LoVo (cell line): Measurements from ENCODE around the gene NCF4.

ENCODE experiments used
- DNase-seq: peaks from one replicate; pipeline ENCODE4 v3.0.0-alpha.2; 2016; ENCODE audit warnings: low spot score

NCF4 gene

DNA sequence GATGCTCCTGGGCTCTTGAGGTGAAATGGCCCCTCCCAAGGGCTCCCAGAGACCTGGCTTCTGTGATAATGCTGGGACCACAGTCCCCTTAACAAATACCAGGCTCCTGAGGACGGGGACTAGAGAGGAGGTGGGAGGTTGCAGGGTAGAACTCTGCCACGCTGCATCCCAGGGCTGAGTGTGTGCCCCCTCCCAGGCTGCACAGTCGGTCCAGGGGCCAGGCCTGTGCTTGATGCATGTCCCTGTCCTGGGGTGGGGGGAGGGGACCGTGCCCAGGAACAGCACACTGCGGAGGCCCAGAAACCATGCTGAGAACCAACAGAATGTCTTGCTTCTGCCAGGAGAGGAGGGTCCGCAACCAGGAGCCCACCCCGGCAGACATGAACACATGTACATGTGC, 61.9 kb downstream of the NCF4 start:
- DNase-seq, result no peak

DNA sequence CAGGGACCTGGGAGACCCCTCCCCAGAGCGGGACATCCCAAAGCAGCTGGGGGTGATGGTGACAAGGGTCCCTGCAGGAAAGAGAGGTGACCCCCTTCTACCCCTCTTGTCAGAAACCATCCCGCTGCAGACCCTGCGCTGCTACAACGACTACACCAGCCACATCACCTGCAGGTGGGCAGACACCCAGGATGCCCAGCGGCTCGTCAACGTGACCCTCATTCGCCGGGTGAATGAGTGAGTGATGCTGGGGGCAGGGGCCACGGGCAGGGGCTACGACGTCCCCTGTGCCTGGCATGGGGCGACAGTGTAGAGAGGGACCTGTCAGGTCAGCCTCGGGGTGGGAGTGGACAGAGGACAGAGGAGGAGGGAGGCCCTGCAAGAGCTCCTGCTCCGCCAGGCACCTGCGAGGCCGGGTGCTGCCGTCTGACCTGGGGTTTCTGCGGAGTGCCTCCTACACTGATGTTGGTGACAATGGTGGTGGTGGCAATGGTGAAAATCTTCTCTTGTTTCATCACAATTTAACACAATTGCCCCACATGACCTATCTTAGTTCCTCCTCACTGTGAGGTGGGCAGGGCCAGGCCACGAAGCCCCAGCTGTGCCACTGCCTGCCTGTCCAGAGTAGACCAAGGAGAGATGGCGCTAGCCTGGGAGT, 62.5 kb downstream of the NCF4 start:
- DNase-seq, result no peak

GRCh38 chr22:36924151-36924698, 63.4 kb downstream of the NCF4 start:
- DNase-seq, result no peak

DNA sequence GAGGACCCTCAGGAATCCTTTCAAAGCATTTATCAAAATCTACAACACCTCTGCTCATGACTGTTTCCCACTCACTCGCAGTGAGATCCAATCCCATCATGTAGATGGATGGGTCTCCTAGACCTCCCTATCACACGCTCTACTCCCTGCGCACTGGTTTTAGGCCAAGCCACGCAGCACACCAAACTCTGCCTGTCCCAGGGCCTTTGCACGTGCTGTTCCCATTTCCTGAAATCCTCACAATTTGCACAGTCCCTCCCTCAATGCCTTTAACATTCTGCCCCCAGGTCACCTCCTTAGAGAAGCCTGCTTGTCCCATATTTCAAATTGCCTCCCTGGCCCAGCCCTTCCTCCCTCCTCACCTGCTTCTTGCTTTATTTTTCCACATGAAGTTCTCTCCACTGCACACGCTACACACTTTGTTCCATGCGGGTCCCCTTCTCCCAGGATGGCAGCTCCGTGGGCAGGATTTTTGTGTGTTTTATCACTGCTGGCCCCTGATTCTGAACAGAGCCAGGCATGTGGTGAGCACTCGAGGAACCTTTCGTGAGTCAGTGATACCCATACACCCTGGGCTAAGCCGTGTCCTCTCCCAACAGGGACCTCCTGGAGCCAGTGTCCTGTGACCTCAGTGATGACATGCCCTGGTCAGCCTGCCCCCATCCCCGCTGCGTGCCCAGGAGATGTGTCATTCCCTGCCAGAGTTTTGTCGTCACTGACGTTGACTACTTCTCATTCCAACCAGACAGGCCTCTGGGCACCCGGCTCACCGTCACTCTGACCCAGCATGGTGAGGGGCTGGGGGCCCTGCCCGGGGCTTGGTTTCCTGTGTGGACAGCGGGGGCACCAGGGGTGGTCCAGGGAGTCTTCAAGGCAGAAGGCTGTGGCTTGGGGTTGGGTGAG, 64.8 kb downstream of the NCF4 start:
- DNase-seq, result no peak

DNA sequence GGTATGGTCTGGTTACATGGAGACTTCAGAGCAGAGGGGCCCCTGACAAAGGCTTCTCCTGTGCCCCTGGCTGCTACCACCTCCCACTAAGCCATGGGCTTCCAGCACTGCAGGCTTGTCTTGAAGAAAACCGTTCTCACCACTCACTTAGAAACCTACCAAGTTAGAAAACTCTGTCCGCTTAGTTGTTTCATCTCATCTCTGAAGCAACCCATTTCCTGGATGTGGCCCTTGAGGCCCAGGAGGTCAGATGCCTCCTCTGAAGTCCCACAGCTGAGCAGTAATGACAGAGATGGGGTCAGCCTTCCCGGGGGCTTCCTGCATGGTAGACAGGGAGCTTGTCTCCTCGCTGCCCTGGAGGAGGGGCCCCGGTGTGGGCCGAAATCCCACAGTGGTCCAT, 65.5 kb downstream of the NCF4 start:
- no peak for DNase-seq

GRCh38 chr22:36926721-36927435, 66.1 kb downstream of the NCF4 start:
- no peak for DNase-seq
